ENCODE data around the gene NUDT15.

DNA sequence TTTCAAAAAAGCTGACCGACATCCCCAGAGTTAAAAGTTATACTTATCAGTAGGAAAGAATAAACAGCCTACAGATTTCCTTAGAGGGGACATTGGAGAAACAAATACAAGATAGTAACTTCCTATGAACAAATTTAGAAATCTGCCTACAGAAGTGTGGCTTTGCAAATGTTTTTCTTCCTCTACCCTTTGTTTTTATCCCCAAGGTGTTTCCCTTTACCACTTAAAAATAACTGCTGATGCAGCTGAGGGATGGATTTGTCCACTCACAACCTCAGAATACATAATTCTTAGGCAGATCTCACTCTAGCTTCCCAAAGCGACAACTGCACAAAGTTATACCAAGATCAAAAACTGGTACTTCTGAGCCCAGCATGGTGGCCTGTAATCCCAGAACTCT lies 36.5 kb downstream of the NUDT15 start:
- TF ChIP-seq, protein P1, sequence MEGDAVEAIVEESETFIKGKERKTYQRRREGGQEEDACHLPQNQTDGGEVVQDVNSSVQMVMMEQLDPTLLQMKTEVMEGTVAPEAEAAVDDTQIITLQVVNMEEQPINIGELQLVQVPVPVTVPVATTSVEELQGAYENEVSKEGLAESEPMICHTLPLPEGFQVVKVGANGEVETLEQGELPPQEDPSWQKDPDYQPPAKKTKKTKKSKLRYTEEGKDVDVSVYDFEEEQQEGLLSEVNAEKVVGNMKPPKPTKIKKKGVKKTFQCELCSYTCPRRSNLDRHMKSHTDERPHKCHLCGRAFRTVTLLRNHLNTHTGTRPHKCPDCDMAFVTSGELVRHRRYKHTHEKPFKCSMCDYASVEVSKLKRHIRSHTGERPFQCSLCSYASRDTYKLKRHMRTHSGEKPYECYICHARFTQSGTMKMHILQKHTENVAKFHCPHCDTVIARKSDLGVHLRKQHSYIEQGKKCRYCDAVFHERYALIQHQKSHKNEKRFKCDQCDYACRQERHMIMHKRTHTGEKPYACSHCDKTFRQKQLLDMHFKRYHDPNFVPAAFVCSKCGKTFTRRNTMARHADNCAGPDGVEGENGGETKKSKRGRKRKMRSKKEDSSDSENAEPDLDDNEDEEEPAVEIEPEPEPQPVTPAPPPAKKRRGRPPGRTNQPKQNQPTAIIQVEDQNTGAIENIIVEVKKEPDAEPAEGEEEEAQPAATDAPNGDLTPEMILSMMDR (IDR thresholded peaks at IDR 0.05) = no peak
- TF ChIP-seq EP300 (IDR thresholded peaks at IDR 0.05) (no peak), POLR2AphosphoS5 (IDR thresholded peaks at IDR 0.05) (no peak), POLR2A (IDR thresholded peaks at IDR 0.05) (no peak)

All from suprapubic skin (tissue), 4 donors.